Endothelial cell (in vitro differentiated cells): ENCODE measurements around the gene ANKS3. TPM values are rescaled to one million over a fixed set of nuclear protein-coding genes. Genes with fewer than 3 reads are reported as not detected.
A peak's percentile ranks its signal among the peaks of the same experiment; 100 is the strongest.

Source experiments
- DNase-seq: peaks from one replicate; pipeline ENCODE4 v3.0.0; 2021; ENCODE audit warnings: low spot score
- H3K27ac Mint-ChIP-seq: one replicate; pipeline ENCODE4 v1.8.0; 2021; ENCODE audit warnings: mixed read lengths, inconsistent platforms; ENCODE audit not compliant: unreplicated experiment
- H3K27me3 Mint-ChIP-seq: one replicate; pipeline ENCODE4 v1.8.0; 2021; ENCODE audit warnings: mild to moderate bottlenecking, moderate library complexity, mixed read lengths, inconsistent platforms; ENCODE audit not compliant: unreplicated experiment
- H3K36me3 Mint-ChIP-seq: one replicate; pipeline ENCODE4 v1.8.0; 2021; ENCODE audit warnings: mild to moderate bottlenecking, low read depth, mixed read lengths, inconsistent platforms; ENCODE audit not compliant: unreplicated experiment
- H3K4me1 Mint-ChIP-seq: one replicate; pipeline ENCODE4 v1.8.0; 2021; ENCODE audit warnings: mild to moderate bottlenecking, mixed read lengths, inconsistent platforms; ENCODE audit not compliant: unreplicated experiment
- H3K4me3 Mint-ChIP-seq: one replicate; pipeline ENCODE4 v1.8.0; 2021; ENCODE audit warnings: mild to moderate bottlenecking, mixed read lengths, inconsistent platforms; ENCODE audit not compliant: unreplicated experiment
- H3K9me3 Mint-ChIP-seq: one replicate; pipeline ENCODE4 v1.8.0; 2021; ENCODE audit warnings: mixed read lengths, inconsistent platforms; ENCODE audit not compliant: unreplicated experiment
- total RNA-seq: library from RNA; stranded (reverse); fragmentation: NEBNext Ultra II Directional; extraction: Animal tissue kit (Norgen Biotek cat#: 25700); gene quantifications from one replicate; pipeline ENCODE4 v1.2.1, GENCODE V29; 2021; ENCODE audit not compliant: unreplicated experiment
- TF ChIP-seq, protein P1 (sequence below): fragments of 200-600 bp; sonication (generic); IDR thresholded peaks from one replicate; pipeline ENCODE4 v1.5.0; 2021; ENCODE audit warnings: antibody characterized with exemption; ENCODE audit not compliant: unreplicated experiment

Gene ANKS3
- total RNA-seq, 1 donor from 2014 or later = 15.6 TPM

DNA sequence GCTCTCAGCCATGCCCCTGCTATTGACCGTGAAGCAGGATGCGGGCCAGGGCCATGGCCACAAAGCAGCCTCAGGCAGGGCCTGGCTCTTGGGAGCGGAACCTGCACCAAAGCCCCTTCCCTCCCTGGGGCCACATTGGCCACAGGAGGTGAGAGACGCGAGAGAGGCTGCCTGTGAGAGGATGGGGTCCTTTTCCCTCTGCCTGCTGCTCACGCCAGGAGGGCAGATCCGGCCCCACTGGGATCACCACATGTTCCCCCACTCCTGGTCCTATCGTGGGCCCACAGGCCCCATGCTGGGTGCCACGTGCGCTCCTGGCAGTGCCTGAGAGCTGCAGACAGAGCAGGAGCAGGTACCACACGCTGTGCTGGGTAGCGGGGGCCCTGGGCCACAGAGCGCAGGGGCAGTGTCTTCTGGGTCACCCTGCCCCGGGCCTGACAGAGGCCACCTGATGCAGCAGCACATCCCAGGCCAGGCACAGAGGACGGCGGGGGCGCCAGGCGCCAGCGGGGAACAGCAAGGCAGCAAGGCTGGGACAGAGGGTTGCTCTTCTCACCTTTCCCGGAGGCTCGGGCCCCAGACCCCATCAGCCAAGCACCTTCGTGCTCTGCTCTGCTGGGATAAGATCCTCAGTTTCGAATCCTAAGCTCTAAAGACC lies 49.9 kb downstream of the ANKS3 start:
- no peak for DNase-seq
- H3K4me1 Mint-ChIP-seq = no peaks in the 10 kb centered on the region
- H3K27me3 Mint-ChIP-seq = peaks cover 7% of the 10 kb centered on the region
- H3K4me3 Mint-ChIP-seq = no peak overlapping the region
- H3K9me3 Mint-ChIP-seq = no peaks in the 10 kb centered on the region
- H3K27ac Mint-ChIP-seq = no peak overlapping the region
- H3K36me3 Mint-ChIP-seq = peaks cover 20% of the 10 kb centered on the region
- TF ChIP-seq, protein P1, sequence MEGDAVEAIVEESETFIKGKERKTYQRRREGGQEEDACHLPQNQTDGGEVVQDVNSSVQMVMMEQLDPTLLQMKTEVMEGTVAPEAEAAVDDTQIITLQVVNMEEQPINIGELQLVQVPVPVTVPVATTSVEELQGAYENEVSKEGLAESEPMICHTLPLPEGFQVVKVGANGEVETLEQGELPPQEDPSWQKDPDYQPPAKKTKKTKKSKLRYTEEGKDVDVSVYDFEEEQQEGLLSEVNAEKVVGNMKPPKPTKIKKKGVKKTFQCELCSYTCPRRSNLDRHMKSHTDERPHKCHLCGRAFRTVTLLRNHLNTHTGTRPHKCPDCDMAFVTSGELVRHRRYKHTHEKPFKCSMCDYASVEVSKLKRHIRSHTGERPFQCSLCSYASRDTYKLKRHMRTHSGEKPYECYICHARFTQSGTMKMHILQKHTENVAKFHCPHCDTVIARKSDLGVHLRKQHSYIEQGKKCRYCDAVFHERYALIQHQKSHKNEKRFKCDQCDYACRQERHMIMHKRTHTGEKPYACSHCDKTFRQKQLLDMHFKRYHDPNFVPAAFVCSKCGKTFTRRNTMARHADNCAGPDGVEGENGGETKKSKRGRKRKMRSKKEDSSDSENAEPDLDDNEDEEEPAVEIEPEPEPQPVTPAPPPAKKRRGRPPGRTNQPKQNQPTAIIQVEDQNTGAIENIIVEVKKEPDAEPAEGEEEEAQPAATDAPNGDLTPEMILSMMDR = no peak

- DNase-seq = no peak
- TF ChIP-seq, protein P1 = peak; percentile 24
- H3K27ac Mint-ChIP-seq = no peak overlapping the region
- peaks cover 20% of the 10 kb centered on the region for H3K36me3 Mint-ChIP-seq
- peaks cover 9% of the 10 kb centered on the region for H3K27me3 Mint-ChIP-seq
- H3K9me3 Mint-ChIP-seq = no peaks in the 10 kb centered on the region
- H3K4me1 Mint-ChIP-seq = no peaks in the 10 kb centered on the region
- no peak overlapping the region for H3K4me3 Mint-ChIP-seq
Measured at GRCh38 chr16:4683255-4684057, 50.6 kb downstream of the ANKS3 start.

DNA sequence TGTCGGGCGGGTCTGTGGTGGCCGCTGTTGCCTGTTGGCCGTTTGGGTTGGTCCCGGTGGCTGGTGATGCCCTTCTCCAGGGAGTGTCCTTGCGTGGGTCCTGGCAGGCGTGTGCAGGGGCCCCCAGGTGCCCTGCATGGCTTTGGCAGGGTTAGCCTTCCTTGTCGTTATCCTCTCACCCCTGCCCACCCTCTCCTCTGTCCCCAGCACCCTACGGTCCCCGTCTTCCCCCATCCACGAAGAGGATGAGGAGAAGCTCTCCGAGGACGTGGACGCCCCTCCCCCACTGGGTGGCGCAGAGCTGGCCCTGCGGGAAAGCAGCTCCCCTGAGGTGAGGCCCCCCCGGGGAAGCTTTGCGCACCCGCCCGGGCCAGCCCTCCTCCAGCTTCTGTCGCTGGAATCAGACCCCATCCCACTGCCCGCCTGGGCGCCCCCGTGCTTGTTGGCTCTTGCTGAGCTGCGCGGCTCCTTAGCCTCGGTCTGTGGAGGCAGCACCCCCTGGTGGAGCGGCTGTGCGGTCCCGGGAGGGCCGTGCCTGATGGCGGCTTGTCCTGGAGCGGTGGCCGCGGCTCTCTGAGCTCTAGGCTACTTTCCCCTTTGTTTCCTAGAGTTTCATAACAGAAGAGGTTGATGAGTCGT lies 51.3 kb downstream of the ANKS3 start:
- TF ChIP-seq, protein P1 = peak; percentile 63
- H3K27me3 Mint-ChIP-seq = peaks cover 10% of the 10 kb centered on the region
- no peak overlapping the region for H3K27ac Mint-ChIP-seq
- peaks cover 24% of the 10 kb centered on the region for H3K36me3 Mint-ChIP-seq
- H3K4me1 Mint-ChIP-seq = no peaks in the 10 kb centered on the region
- no peaks in the 10 kb centered on the region for H3K9me3 Mint-ChIP-seq
- peak; percentile 65 for DNase-seq
- no peak overlapping the region for H3K4me3 Mint-ChIP-seq

- Mint-ChIP-seq H3K27me3 (peaks cover 10% of the 10 kb centered on the region), H3K27ac (no peak overlapping the region), H3K4me1 (no peaks in the 10 kb centered on the region), H3K36me3 (peaks cover 18% of the 10 kb centered on the region), H3K9me3 (no peaks in the 10 kb centered on the region), H3K4me3 (no peak overlapping the region)
- no peak for DNase-seq
- TF ChIP-seq, protein P1 = no peak
Measured at GRCh38 chr16:4682084-4682591, 51.9 kb downstream of the ANKS3 start.
